GM23338 (cell line): ENCODE measurements around the gene SCG3.

ENCODE experiments used
- CREB1 ChIP-seq: fragments of 250-450 bp; sonication (Bioruptor Pico); IDR thresholded peaks from 2 replicates; pipeline ENCODE4 v1.5.0; 2020; ENCODE audit warnings: low read depth, mild to moderate bottlenecking, moderate library complexity
- CTCF ChIP-seq, 2 experiments: fragments of 200-600 bp in 1 of 2; sonication (generic) in 1 of 2; conservative IDR thresholded peaks; 2 replicates each; pipeline versions ENCODE4 v1.5.1 to v1.6.1; 2016 to 2017; ENCODE audit warnings: antibody characterized with exemption in 2 of 2, low read depth in 2 of 2, mild to moderate bottlenecking in 2 of 2, moderate library complexity in 1 of 2
- EZH2 ChIP-seq: fragments of 200-600 bp; sonication (generic); IDR thresholded peaks from one replicate; pipeline ENCODE4 v1.8.0; 2017; ENCODE audit warnings: antibody characterized with exemption, mild to moderate bottlenecking, low read depth; ENCODE audit not compliant: unreplicated experiment
- EZH2phosphoT487 ChIP-seq: fragments of 200-600 bp; sonication (generic); IDR thresholded peaks from one replicate; pipeline ENCODE4 v1.8.1; 2018; ENCODE audit warnings: antibody characterized with exemption; ENCODE audit not compliant: unreplicated experiment
- ZNF331 ChIP-seq: fragments of 250-450 bp; sonication (Bioruptor Pico); IDR thresholded peaks from 2 replicates; pipeline ENCODE4 v1.5.0; 2020; ENCODE audit warnings: low read depth, mild to moderate bottlenecking, moderate library complexity

- no peak for TF ChIP-seq CTCF (conservative IDR thresholded peaks at IDR 0.05; ENCODE audit: low read depth in 2 of 2)
- no peak for TF ChIP-seq EZH2
- no peak for TF ChIP-seq EZH2phosphoT487
- TF ChIP-seq ZNF331 (CRISPR knock-in tag) = no peak
- TF ChIP-seq CREB1 (CRISPR knock-in tag) = no peak
These were observed 21.4 kb downstream of the SCG3 start for GRCh38 chr15:51702710-51703109.
